GM21786 (cell line): ENCODE results near the gene GUCD1.
A peak's percentile ranks its signal among the peaks of the same experiment; 100 is the strongest.

ENCODE experiments used
- ATAC-seq: cut with Tn5 transposase; IDR thresholded peaks from one replicate; pipeline ENCODE4 v1.9.1; 2021; ENCODE audit not compliant: unreplicated experiment

The GUCD1 gene

GRCh38 chr22:24504956-24505736, 49.8 kb downstream of the GUCD1 start:
- no peak for ATAC-seq

- no peak for ATAC-seq
Measured at GRCh38 chr22:24504540-24504939, 50.4 kb downstream of the GUCD1 start.

- ATAC-seq = no peak
Measured at GRCh38 chr22:24503843-24504338, 51.0 kb downstream of the GUCD1 start.

DNA sequence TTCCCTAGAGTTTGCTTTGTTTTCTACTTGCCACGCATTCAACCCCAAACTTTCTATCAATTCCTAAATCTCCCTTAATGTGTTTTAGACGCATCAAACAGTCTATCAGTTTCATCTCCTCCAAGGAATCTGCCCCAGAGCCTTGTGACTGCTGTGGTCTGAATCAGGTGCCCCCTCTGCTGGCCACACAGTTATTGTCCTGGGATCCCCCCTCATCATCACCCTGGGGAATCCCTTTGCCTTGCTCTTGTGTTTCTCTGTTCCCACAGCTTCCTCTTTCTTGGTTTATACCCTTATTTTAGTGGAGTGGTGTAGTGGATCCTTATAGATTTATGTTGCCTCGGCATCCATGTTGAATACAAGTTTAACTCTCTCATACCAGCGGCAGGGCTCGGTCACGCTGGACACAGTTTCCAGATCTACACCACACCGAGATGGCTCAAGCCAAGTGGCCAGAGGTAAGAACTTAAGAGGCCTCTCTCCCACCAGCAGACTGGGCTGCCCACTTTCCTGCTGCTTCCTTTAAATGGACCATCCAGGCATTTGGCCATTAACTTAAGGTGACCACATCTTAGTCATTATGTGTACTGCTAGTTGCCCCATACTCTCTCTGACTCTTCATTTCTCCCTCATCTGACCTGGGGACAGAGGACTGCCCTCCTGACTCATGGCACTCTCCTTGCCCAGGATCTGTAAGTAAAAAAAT, 51.6 kb downstream of the GUCD1 start:
- ATAC-seq = peak; percentile 61

- no peak for ATAC-seq
Measured at GRCh38 chr22:24502541-24502940, 52.4 kb downstream of the GUCD1 start.

- no peak for ATAC-seq
Measured at GRCh38 chr22:24502034-24502433, 52.9 kb downstream of the GUCD1 start.

DNA sequence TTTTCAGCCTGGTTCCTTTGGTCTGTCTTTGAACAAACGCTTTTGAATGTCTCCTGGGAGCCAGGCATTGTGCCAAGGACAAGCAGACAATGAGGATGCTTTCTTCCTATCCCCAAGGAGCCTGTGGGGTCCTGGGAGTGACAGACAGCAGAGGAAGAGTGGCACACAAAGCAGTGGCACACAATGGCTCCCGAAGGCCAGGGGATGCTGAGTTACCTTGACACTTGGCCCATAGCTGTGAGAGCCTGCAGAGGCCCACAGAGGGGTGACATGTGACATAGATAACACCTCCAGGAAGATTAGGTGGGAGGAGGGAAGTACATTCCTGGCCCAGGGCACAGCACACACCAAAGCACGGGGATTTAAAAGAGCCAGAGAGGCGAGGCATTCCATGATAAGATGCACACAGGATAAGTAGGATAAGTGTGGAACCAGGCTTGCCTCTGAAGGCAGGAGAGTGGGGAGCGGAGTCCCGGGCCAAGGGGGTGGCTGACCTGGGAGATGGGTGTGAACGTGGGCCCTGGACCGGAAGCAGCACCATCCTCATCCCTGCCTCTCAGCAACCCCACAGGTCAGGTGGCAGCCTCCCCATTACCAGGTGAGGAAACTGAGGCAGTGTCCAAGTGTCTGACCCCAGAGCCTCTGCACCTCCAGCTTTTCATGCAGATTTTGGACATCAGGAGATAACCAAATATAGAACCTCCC, 53.5 kb downstream of the GUCD1 start:
- ATAC-seq = no peak

GRCh38 chr22:24500277-24500820, 54.6 kb downstream of the GUCD1 start:
- no peak for ATAC-seq

GRCh38 chr22:24499706-24500276, 55.1 kb downstream of the GUCD1 start:
- no peak for ATAC-seq

DNA sequence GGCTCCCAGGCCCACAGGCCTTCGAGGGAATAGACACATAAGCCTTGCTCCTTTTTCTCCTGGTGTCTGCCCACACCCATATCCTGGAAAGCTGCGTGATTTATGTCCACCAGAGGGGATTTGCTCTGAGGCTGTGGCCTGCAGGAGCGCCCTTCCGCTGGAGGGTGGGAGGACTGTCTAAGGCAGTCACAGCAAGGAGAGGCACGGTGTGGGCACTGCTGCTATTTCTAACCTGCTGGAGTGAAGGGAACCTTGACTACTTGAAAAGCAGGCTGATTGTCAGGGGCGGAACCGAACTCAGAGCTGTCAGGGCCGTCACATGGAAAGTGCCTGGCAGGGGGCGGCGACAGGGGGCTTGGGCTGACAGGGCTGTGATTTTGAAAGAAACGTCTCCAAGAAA, 56.1 kb downstream of the GUCD1 start:
- no peak for ATAC-seq

GRCh38 chr22:24497841-24498258, 57.1 kb downstream of the GUCD1 start:
- no peak for ATAC-seq

DNA sequence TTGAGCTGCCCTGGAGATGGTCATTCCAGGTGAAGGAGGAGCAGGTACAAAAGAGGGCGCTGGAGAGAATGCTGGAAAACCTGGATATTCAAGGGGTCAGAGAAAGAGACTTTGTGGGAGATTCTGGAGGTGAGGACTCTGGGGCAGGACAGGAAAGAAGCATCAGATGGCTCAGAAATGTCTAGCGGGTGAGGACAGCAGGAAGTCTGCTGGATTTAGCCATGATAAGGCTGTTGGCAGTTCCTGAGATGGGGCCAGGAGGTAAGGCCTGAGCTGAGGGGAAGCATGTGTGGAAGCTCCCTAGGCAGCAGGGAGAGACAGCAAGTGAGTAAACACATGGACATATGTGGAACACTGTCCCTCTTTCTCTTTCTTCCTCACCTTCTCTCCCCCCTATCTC, 58.3 kb downstream of the GUCD1 start:
- ATAC-seq = no peak

- no peak for ATAC-seq
Measured at GRCh38 chr22:24496234-24496633, 58.7 kb downstream of the GUCD1 start.

DNA sequence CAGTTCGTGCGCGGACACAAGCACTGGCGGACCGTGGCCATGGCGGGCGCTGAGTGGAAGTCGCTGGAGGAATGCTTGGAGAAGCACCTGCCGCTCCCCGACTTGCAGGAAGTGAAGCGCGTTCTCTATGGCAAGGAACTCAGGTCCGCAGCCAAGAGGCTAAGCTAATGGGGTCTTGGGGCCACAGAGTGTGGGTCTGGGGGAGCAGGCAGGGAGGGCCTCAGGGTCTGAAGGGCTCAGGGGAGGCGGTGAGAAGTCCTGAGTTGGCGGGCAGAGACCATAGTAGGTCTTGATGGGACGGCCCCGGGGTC, 59.6 kb downstream of the GUCD1 start:
- ATAC-seq = no peak

DNA sequence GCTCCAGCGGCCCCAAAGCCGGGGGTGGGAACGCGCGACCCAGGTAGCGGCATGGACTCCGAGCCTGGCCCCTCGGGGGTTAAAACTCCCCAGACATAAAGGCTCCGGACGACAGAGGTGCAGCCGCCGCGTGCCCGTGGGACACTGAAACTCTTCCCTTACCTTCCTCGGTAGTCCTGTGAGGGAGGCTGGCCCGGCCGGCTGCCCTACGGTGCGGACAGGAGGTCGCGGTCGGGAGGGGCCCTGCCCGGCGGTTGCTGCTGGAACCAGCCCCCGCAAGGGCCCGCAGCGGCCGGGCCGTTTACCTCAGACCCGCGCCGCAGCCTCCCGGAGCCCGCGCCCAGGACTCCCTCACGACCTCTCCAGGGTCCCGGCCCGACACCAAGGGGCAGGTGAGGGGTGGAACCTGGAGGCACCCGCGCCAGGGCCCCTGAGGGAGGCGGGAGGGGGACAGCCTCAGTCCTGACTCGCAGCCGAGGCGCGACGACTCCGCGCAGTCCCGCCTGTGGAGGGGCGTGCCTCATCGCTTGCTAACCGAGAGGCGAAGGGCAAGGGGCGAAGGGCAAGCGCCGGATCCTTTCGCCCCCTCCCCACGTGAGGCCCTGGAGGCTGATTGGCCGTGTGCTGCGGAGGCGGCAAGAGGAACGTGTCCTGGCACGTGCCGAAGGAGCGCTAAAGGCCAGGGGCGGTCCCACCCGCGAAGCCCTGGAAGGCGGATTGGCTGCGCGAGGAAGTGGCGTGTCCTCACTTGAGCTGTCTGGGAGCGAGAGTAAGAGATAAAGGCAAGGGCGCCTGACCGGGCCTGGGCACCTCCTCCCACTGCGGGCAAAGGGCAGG, 60.2 kb downstream of the GUCD1 start, which contains the start of gene UPB1:
UPB1 (plus strand) TSS at position 805 of the 837 bp plus-strand sequence. CDS start 72 bp downstream, outside the sequence.
- no peak for ATAC-seq

- no peak for ATAC-seq
Measured at GRCh38 chr22:24494167-24494527, 60.8 kb downstream of the GUCD1 start.

- no peak for ATAC-seq
Measured at GRCh38 chr22:24492391-24492790, 62.5 kb downstream of the GUCD1 start.
